Omental fat pad (tissue), 4 donors: Measurements from ENCODE around the gene TMEM115. TPM values are rescaled to one million over a fixed set of nuclear protein-coding genes. Genes with fewer than 3 reads are reported as not detected.

Experiments used
- ATAC-seq: fragments of 150-250 bp; one replicate; pipeline ENCODE4 v1.9.1; 2016; ENCODE audit warnings: mild to moderate bottlenecking, moderate library complexity; ENCODE audit not compliant: low FRiP score
- DNase-seq: peaks from one replicate; pipeline ENCODE4 v3.0.0-alpha.2; 2019; ENCODE audit warnings: low spot score
- CTCF ChIP-seq, 3 donors: fragments of 450-650 bp; IDR thresholded peaks; one replicate each; pipeline ENCODE4 v1.5.1; 2016 to 2017; ENCODE audit warnings: antibody characterized with exemption in 3 of 3, mild to moderate bottlenecking in 3 of 3, moderate library complexity in 2 of 3
- total RNA-seq, 4 donors: library from RNA; depleted of rRNA; stranded (reverse); fragments of >200 nt; gene quantifications; one replicate each; pipeline ENCODE4 v1.1.0, GENCODE V29; 2016

TMEM115 gene
- total RNA-seq, 4 donors from 2014 or later = 41.5 to 70.6 (median 52.1) TPM

GRCh38 chr3:50395070-50395860, 35.9 kb upstream of the TMEM115 start:
- TF ChIP-seq CTCF (IDR thresholded peaks at IDR 0.05) = no peak
- ATAC-seq (no peak), DNase-seq (no peak)

- ATAC-seq (no peak), DNase-seq (no peak)
- TF ChIP-seq CTCF (IDR thresholded peaks at IDR 0.05) = no peak
Observed at GRCh38 chr3:50393061-50393460, 33.7 kb upstream of the TMEM115 start.

- DNase-seq = no peak
- no peak for ATAC-seq
- TF ChIP-seq CTCF (IDR thresholded peaks at IDR 0.05) = no peak
Observed at GRCh38 chr3:50392101-50392715, 32.9 kb upstream of the TMEM115 start.

GRCh38 chr3:50390508-50391224, 31.3 kb upstream of the TMEM115 start:
- no peak for DNase-seq
- TF ChIP-seq CTCF (IDR thresholded peaks at IDR 0.05) = no peak
- ATAC-seq = no peak

GRCh38 chr3:50389414-50389767, 30.1 kb upstream of the TMEM115 start:
- DNase-seq (no peak), ATAC-seq (no peak)
- no peak for TF ChIP-seq CTCF (IDR thresholded peaks at IDR 0.05)

GRCh38 chr3:50388720-50389413, 29.5 kb upstream of the TMEM115 start:
- ATAC-seq = no peak
- TF ChIP-seq CTCF (IDR thresholded peaks at IDR 0.05) = no peak
- DNase-seq = no peak
